Activated CD4-positive, CD25-positive, alpha-beta regulatory T cell treated with anti-CD3 and anti-CD28 coated beads, Interleukin-2, amount 50 U/mL, for 72 hours (primary cell): ENCODE results near the gene OR2D2.
"Not testable (repeated sequence)": the region's sequence is repeated elsewhere in the genome, so short reads cannot be mapped to it uniquely, and the experiment has no call there.

Experiments used
- DNase-seq: peaks from one replicate; pipeline ENCODE4 v3.0.0; 2021

The OR2D2 gene

GRCh38 chr11:6892400-6892799 is at the start of gene OR2D2:
Gene OR2D2, minus strand, starts transcription at chr11:6892500. Its CDS starts 0 bp downstream, at chr11:6892500.
- DNase-seq, result no peak

- no peak for DNase-seq
Measured at GRCh38 chr11:6941970-6942369, 49.7 kb upstream of the OR2D2 start.

GRCh38 chr11:6932145-6932544 is 39.8 kb upstream of the OR2D2 start:
- DNase-seq, result no peak

GRCh38 chr11:6931146-6931713 is 38.9 kb upstream of the OR2D2 start:
- DNase-seq, result no peak

- no peak for DNase-seq
Measured at GRCh38 chr11:6928916-6929315, 36.6 kb upstream of the OR2D2 start.

- DNase-seq, result no peak
Measured at GRCh38 chr11:6927030-6927617, 34.8 kb upstream of the OR2D2 start.

- DNase-seq, result peak; percentile 42
Measured at GRCh38 chr11:6926208-6927029, 34.1 kb upstream of the OR2D2 start, which contains the start of gene ZNF215. Gene ZNF215, plus strand, starts transcription at chr11:6926426. Its CDS starts 5,847 bp downstream, at chr11:6932273.

- DNase-seq, result no peak
Measured at GRCh38 chr11:6925636-6926207, 33.4 kb upstream of the OR2D2 start.

GRCh38 chr11:6925007-6925577 is 32.8 kb upstream of the OR2D2 start:
- DNase-seq, result no peak

- DNase-seq, result no peak
Measured at GRCh38 chr11:6920702-6921101, 28.4 kb upstream of the OR2D2 start, which contains the start of gene OR2D3. Gene OR2D3, plus strand, starts transcription at chr11:6921002. Its CDS starts 0 bp downstream, at chr11:6921002.

GRCh38 chr11:6919698-6920097 is 27.4 kb upstream of the OR2D2 start:
- DNase-seq, result no peak

- no peak for DNase-seq
Measured at GRCh38 chr11:6911948-6912347, 19.6 kb upstream of the OR2D2 start.

- DNase-seq, result no peak
Measured at GRCh38 chr11:6911378-6911777, 19.1 kb upstream of the OR2D2 start.

- not testable (repeated sequence) for DNase-seq
Measured at GRCh38 chr11:6904804-6905203, 12.5 kb upstream of the OR2D2 start.

- no peak for DNase-seq
Measured at GRCh38 chr11:6900327-6900999, 8.2 kb upstream of the OR2D2 start.

- DNase-seq, result no peak
Measured at GRCh38 chr11:6898911-6899310, 6.6 kb upstream of the OR2D2 start.

GRCh38 chr11:6895010-6895409 is 2.7 kb upstream of the OR2D2 start:
- no peak for DNase-seq

GRCh38 chr11:6894097-6894496 is 1.8 kb upstream of the OR2D2 start:
- no peak for DNase-seq

- no peak for DNase-seq
Measured at GRCh38 chr11:6889835-6890234, 2.5 kb downstream of the OR2D2 start.

- DNase-seq, result no peak
Measured at GRCh38 chr11:6888830-6889229, 3.5 kb downstream of the OR2D2 start.

- not testable (repeated sequence) for DNase-seq
Measured at GRCh38 chr11:6887711-6888110, 4.6 kb downstream of the OR2D2 start.

- no peak for DNase-seq
Measured at GRCh38 chr11:6882751-6883150, 9.5 kb downstream of the OR2D2 start.

GRCh38 chr11:6876914-6877313 is 15.4 kb downstream of the OR2D2 start:
- DNase-seq, result no peak
